Lower lobe of right lung (tissue), 2 donors: Measurements from ENCODE around the gene TTC23. TPM values are rescaled to one million over a fixed set of nuclear protein-coding genes. Genes with fewer than 3 reads are reported as not detected.

Experiments
- ATAC-seq, 2 donors: fragments of 200-7000 bp; cut with Tn5 transposase; one replicate each; pipeline ENCODE4 v1.9.1; 2020 to 2022; ENCODE audit warnings: mild to moderate bottlenecking in 2 of 2, moderate library complexity in 2 of 2
- DNase-seq: peaks from one replicate; pipeline ENCODE4 v3.0.0-alpha.2; 2020
- H3K27ac ChIP-seq: fragments of 200-600 bp; one replicate; pipeline ENCODE4 v1.8.0; 2022
- H3K27me3 ChIP-seq: fragments of 200-600 bp; one replicate; pipeline ENCODE4 v1.8.0; 2022; ENCODE audit warnings: low read depth
- H3K36me3 ChIP-seq: fragments of 200-600 bp; one replicate; pipeline ENCODE4 v1.8.0; 2022; ENCODE audit warnings: mild to moderate bottlenecking
- H3K4me1 ChIP-seq: fragments of 200-600 bp; one replicate; pipeline ENCODE4 v1.8.0; 2022
- H3K4me3 ChIP-seq: fragments of 200-600 bp; one replicate; pipeline ENCODE4 v1.8.0; 2022; ENCODE audit warnings: mild to moderate bottlenecking
- H3K9me3 ChIP-seq: fragments of 200-600 bp; one replicate; pipeline ENCODE4 v1.8.0; 2022
- CTCF ChIP-seq: fragments of 200-600 bp; IDR thresholded peaks from one replicate; pipeline ENCODE4 v1.8.0; 2022; ENCODE audit warnings: antibody characterized with exemption, mild to moderate bottlenecking
- intact Hi-C: fragments of 100-400 bp; cut with DNase I; formaldehyde crosslinking; loops from one replicate; pipeline ENCODE4 v1.11.0; 2022
- total RNA-seq: library from RNA; stranded (reverse); fragmentation: NEBNext Ultra II Directional; extraction: Animal tissue kit (Norgen Biotek cat#: 25700); gene quantifications from one replicate; pipeline ENCODE4 v1.2.1, GENCODE V29; 2021
- donor health status: DM: no; HTN: yes; CAD: no; lungs with severe emphysema.

The TTC23 gene
- total RNA-seq, 1 donor from 2014 or later: 16.4 TPM

- no peak overlapping the region for H3K27ac ChIP-seq
- no peak for TF ChIP-seq CTCF
Observed at GRCh38 chr15:99164119-99164518, 85.3 kb downstream of the TTC23 start.

GRCh38 chr15:99163271-99164062 lies 85.9 kb downstream of the TTC23 start:
- Histone ChIP-seq H3K36me3 (peaks cover 35% of the 10 kb centered on the region), H3K4me3 (no peak overlapping the region), H3K27me3 (no peaks in the 10 kb centered on the region), H3K9me3 (no peaks in the 10 kb centered on the region), H3K27ac (no peak overlapping the region), H3K4me1 (no peaks in the 10 kb centered on the region)
- no peak for TF ChIP-seq CTCF
- DNase-seq (no peak), ATAC-seq (no peak)
- intact Hi-C loops: no loop called here

More at GRCh38 chr15:99164119-99164518, 85.3 kb downstream of the TTC23 start:
- Histone ChIP-seq H3K9me3 (no peaks in the 10 kb centered on the region), H3K27me3 (no peaks in the 10 kb centered on the region), H3K36me3 (peaks cover 35% of the 10 kb centered on the region), H3K4me3 (no peak overlapping the region), H3K4me1 (peaks cover under 1% of the 10 kb centered on the region)
- ATAC-seq: no peak
- intact Hi-C loops: no loop called here
- no peak for DNase-seq

- Histone ChIP-seq H3K36me3 (peaks cover 20% of the 10 kb centered on the region), H3K9me3 (no peaks in the 10 kb centered on the region), H3K27me3 (no peaks in the 10 kb centered on the region), H3K27ac (no peak overlapping the region), H3K4me1 (no peaks in the 10 kb centered on the region), H3K4me3 (no peak overlapping the region)
- no peak for TF ChIP-seq CTCF
- ATAC-seq (no peak), DNase-seq (no peak)
- intact Hi-C loops: no loop called here
Observed at GRCh38 chr15:99158626-99159412, 90.6 kb downstream of the TTC23 start.

GRCh38 chr15:99157456-99157855 lies 91.9 kb downstream of the TTC23 start:
- no peaks in the 10 kb centered on the region for H3K27me3 ChIP-seq
- TF ChIP-seq CTCF: no peak
- intact Hi-C loops: no loop called here
- no peaks in the 10 kb centered on the region for H3K4me1 ChIP-seq
- no peak overlapping the region for H3K27ac ChIP-seq
- no peaks in the 10 kb centered on the region for H3K9me3 ChIP-seq
- peaks cover 13% of the 10 kb centered on the region for H3K36me3 ChIP-seq
- no peak overlapping the region for H3K4me3 ChIP-seq
- ATAC-seq (no peak), DNase-seq (no peak)

- DNase-seq (no peak), ATAC-seq (no peak)
- Histone ChIP-seq H3K9me3 (no peaks in the 10 kb centered on the region), H3K4me3 (no peak overlapping the region), H3K36me3 (peaks cover under 1% of the 10 kb centered on the region), H3K27me3 (no peaks in the 10 kb centered on the region), H3K4me1 (no peaks in the 10 kb centered on the region), H3K27ac (no peak overlapping the region)
- intact Hi-C loops: no loop called here
- no peak for TF ChIP-seq CTCF
Observed at GRCh38 chr15:99155961-99156443, 93.4 kb downstream of the TTC23 start.
